HG02588 (cell line): ENCODE measurements around the gene DCD.
"Not testable (repeated sequence)": the region's sequence is repeated elsewhere in the genome, so short reads cannot be mapped to it uniquely, and the experiment has no call there.

Experiments used
- ATAC-seq: cut with Tn5 transposase; IDR thresholded peaks from one replicate; pipeline ENCODE4 v1.9.1; 2021; ENCODE audit warnings: mild to moderate bottlenecking, moderate library complexity; ENCODE audit not compliant: unreplicated experiment

The DCD gene

DNA sequence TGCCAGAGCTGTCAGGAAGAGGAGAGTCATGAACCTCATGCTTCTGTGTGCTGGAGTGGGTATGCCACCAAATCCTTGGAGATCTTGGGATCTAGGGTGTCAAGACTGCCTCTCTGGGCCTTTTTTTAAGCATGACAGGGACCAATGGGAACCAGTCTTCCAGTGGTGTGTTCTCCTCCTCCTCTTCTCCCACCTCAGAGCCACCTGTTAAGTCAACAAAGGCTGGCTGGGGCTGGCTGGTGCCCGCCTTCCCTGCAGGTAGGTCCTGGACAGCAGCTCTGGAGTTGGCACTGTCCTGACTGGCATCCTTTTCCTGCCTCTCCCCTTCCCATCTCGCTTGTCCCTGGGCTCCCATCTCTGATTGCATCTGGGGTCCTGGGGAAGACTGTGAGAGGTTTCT, at the start of gene DCD:
DCD (minus strand) TSS at position 101 of the 400 bp plus-strand sequence; CDS start at position 39, 62 bp downstream.
- no peak for ATAC-seq

DNA sequence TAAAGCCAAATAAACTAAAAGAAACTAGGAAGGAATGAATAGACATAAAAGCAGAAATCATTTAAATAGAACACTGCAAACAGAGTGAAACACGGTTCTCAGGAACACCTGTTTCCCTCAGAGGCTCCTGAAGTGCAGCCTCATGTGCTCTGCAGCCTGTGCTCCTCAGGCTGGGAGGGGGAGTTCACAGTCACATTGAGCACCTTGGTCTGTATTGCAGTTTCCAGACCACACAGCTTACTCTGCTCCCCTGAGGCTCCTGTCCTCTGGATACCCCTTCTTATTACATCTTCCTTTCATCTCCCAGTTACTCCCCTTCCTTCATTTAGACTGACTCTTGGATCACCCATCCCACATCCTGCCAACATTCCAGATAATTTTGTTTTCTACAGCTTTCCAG, 49.7 kb upstream of the DCD start:
- no peak for ATAC-seq

DNA sequence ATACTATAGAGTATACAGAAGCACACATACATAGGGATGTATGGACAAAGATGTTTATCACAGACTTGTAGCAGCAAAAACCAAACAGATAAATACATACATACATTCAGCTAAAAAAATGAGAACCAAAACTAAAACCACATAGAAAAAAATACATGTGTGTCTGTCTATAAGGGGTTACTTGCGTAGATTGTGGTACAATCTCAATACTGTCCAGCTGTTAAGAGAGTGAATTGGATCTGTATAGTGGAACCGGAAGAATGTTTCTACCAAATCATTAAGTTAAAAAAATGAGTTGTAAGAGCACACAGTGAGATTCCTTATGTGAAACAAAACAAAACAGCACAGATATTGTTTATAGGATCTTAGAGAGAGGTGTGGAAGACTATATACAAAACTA, 44.2 kb upstream of the DCD start:
- ATAC-seq, result no peak

DNA sequence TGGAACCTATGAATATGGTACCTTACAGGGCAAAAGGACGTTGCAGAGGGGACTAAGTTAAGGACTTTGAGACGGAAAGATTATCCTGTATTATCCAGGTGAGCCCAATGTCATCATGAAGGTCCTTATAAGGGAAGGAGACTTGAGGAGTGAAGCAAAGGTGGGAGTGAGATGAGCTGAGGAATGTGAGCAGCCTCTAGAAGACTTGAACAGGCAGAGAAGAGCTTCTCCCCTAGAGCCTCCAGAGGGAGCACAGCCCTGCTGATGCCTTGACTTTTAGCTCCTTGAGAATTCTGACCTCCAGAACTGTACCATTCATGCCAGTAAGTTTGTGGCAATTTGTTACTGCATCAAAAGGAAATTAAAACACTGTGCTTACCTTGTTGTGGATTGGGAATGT, 41.8 kb upstream of the DCD start:
- no peak for ATAC-seq

DNA sequence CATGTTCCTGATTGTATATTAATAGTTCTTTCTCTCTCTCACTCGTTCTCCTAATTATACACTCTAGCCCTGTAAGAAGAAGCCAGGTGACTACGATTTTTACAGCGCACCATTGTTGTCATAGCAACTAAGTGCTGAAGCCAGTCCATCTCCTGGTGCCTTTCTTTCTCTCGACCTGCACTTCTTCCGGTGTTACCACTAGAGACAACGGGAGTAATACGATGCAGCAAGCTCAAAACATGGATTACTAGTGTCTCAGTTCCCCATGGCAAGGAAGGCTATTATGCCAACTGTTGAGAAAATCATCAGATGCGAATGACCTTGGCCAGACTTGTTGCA, 40.8 kb upstream of the DCD start:
- ATAC-seq, result no peak

- no peak for ATAC-seq
These were observed 40.3 kb upstream of the DCD start for GRCh38 chr12:54688309-54689033.

DNA sequence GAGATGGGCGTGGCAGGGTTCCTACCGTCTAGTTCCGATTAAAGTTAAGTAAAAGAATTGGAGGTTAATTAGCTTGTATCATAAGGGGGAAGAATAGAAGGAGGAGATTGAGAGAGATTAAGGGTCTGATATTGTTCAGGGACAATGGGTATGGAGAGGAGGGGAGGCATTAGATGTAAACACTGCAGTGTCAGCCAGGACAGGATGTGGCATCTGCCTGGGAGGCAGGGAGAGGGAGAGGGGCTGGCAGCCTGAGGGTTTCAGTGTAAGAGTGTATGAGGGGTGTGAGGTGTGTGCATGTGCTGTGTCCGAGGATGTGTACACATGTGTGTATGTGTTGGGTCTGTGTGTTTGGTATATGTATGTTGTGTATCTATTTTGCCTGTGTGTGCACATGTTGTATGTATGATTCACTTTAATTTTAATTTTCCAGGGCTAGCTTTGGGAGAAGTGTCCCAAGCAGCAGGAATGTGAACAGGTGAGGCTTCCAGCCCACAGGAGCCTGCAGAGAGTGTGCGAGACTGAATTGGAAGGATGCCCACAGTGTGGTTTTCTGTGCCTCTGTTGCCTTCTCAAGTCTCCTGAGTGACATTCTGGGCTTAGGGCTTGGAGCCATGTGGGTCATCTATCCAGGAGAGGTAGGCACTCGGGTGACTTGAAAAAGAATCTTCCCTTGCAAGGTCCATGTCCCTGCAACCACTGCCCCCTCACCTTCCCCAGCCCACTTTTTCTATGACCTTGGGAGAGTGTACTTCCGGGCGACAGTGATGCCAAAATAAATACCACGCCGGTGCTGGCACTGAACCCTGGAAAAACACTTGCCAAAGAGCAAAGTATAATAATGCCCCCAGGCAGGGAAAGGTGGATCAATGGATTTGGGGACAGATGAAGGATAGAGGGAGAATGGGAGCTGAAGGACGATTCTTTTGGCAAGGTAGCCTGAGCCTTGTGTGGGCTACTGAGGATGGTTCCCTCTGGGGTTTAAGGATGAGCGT, 36.8 kb upstream of the DCD start:
- no peak for ATAC-seq

DNA sequence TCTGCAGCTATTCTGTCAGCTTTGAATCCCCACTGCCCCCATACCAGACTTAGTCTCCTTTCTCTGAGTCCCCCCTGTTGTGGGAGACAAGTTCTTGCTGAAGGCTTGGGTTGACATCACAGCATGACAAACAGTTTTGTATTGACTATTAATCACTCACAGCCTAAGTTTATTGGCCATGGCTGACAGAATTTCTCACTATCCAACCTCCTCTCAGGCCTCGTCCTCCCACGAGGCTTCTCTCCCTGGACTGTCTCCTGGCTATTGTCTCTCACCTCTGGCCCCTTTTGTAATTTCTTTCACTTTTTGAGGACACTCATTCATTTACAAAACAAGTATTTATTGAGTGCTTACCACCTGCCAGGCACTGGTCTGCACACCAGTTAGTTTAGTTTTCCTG, 35.2 kb upstream of the DCD start:
- ATAC-seq, result no peak

- no peak for ATAC-seq
These were observed 34.5 kb upstream of the DCD start for GRCh38 chr12:54682674-54683073.

DNA sequence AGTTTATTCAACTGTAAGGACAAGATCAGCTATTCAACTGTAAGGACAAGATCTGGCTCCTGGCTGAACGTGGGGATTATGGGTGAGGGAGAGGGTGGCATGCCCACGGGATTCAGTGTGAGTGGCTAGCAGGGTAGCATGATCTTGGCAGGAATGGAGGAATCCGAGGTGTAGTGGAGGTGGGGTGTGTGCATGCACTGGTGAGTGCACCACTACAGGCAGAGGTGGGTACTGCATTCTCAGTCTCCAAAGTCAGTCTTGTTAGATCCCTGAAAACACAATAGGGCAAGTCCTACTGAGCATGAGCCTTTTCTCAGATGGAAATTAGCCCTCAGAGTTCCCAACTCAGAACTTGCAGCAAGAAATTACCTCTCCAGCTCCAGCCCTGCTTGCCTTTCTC, 32.2 kb upstream of the DCD start:
- ATAC-seq, result peak; percentile 66

DNA sequence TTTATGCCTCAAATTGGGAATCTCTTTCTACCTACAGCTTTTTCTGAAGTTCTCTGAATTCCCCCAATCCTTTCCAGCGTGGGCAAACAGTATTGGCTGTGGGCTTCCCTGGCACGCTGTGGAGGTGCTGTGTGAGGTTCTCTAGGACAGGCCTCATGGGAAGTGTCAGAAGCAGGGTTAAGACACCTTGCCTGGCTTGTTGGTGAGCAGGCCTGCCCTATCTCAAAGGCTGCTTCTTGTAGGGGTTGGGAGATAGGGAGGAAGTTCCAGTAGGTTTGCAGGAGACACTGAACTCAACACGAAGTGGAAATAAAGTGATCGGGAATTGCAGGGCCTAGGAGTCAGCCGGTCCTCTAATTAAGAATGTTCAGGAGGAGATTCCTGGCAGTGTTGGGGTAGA, 30.0 kb upstream of the DCD start:
- no peak for ATAC-seq

DNA sequence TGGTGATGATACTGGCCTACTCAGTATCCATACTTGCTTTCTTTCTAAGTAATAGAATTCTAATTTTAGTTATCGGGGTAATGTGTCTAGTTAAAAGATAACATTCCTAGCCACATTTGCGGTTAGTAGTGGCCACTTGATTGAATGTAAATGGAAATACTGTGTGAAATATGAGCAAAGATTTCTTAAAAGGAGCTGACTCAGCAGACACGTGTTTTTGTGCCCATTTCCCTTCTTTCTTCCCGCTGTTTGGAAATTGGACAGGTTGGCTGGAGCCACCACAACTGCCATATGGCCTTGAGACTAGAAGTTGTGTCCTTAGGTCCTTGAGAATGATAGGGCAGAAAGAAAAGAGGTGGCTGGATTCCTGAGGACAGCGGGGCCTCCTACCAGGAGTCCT, 19.8 kb upstream of the DCD start:
- no peak for ATAC-seq

DNA sequence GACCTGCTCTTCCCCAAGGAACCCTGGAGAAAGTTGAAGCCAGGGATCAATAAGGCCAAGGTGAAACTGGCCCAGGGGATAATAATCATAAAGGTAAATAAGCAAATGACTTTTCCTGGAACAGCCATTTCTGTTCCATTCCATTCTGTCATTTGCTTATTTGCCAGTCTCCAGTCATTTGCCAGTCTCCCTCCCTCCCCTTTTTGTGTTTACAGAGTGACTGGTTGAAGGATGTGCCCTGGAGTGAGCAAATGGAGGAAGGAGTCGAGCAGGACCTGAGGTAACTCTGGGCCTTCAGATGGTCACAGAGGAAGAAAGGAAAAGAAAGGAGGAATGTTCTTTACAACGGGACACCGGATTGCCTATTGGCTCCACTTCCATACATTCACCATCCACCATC, 17.8 kb upstream of the DCD start:
- ATAC-seq, result no peak

DNA sequence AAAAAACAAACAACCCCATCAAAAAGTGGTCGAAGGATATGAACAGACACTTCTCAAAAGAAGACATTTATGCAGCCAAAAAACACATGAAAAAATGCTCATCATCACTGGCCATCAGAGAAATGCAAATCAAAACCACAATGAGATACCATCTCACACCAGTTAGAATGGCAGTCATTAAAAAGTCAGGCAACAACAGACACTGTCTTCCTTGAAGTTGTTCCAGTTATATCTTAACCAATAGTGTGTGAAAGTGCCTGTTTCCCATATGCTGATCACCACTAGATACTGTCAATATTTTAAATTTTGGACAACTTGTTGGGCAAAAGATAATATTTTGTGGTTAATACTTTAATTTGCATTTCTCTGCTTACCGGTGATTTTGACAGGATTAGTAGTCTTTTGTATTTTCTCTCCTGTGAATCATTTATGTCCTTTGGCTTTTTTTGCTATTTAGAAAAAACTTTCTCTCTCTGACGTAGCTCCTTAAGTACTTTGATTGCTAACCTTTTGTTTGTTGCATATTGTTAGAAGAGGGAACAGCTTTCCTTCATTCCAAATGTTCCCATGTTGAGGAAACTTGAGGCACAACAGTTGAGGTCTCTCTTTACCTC, 17.0 kb upstream of the DCD start:
- not testable (repeated sequence) for ATAC-seq

GRCh38 chr12:54663603-54664002, 15.4 kb upstream of the DCD start:
- ATAC-seq, result no peak

DNA sequence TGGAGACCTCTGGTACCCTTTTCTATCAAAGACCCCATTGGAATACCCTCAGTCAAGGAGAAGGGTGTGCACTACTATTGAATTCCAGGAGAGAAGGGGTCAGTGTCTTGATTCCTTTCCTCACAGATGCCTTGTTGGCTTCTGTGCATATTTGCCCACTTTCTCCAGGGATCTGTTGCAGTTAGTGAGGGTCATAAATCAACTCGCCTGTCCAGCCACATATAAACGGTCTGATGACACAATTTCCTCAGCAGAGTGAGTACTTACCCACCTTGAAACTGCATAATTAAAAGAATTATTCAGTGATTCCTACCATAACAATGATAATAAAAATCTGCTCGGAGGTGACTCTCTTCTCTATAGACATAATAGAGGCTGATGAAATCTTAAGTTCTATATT, 13.9 kb upstream of the DCD start:
- no peak for ATAC-seq

DNA sequence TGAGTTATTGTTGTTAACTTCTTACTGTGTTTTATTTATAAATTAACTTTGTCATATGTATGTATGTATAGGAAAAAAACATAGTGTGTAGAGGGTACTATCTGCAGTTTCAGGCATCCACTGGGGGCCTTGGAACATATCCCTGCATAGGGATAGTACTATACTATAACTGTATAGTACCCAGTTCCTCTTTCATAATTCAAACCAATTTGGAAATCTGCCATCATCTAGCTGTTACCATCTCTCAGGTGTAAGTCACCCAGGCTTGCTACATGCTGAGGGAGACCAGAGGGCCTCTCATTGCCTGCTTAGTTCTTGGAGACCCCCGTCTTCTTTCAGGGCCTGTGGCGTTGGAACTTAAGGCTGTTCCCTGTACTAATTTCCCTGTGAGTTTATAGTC, 12.9 kb upstream of the DCD start:
- ATAC-seq, result no peak

DNA sequence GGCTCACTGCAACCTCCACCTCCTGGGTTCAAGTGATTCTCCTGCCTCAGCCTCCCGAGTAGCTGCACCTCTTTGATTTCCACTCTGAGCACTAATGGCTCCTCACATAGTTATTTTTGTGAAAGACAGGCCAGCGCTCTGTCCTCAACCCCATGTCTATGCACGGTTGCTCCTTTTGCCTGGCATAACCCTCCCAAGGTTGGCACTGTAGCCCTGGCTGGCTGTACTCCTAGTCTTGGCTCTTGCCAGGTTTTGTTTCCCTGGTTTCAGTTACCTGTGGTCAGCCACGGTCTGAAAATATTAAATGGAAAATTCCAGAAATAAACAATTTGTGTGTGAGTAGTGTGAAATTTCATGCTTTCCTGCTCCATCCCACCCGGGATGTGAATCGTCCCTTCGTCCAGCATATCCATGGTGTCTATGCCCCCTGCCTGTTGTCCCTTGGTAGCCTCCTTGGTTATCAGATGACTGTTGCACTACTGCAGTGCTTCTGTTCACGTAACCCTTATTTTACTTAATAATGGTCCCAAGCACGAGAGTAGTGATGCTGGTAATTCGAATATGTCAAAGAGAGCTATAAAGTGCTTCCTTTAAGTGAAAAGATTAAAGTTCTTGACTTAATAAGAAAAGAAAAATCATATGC, 12.3 kb upstream of the DCD start:
- ATAC-seq, result no peak

DNA sequence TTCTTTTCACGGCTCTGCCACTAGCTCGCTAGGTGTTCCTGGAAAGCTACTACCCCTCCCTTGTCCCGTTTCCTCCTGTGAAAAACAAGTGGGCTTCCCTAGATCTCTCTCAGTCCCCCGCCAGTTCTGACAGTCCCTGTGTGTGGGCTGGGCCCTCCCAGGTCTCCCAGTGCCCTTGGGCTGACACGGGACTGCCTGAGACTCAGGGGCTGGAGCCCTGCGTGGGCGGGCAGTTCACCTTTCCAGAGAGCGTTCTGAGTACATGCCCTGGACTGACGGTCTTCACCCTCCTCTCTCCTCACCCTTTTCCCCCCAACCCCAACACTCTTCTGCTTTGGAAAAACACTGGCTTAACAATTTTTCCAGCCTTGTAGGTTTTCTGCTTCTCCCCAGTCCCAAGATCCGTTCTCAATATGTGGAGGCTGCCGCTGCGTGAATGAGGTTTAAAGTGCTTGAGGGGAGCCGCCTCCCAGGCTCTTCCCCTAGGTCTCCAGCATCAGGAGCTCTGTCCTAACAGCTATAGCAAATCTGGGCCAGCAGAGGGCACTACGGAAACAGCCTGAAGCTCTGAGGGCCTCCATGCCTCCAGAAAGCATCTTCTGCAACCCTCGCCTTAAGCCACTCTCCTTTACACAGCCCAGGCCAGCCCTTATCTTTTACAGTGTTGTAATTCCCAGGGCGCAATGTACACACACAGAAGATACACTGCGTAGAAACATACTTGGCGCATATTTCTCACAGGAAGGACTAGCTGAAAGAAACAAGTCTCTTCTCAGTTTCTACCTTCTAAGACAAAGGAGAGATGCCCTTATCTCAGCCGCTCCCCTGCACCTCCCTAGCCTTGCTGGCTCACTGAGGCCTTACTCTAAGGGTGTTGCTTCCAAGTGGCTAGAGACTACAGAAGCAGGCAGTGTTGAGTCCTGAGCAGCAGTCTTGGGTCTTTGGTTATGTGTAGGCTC, 10.4 kb upstream of the DCD start:
- peak; percentile 62 for ATAC-seq

GRCh38 chr12:54657105-54657607, 9.0 kb upstream of the DCD start:
- no peak for ATAC-seq
